Right renal pelvis (tissue), 4 donors: ENCODE measurements around the gene TCERG1L. TPM values are rescaled to one million over a fixed set of nuclear protein-coding genes. Genes with fewer than 3 reads are reported as not detected.
"Not testable (repeated sequence)": the region's sequence is repeated elsewhere in the genome, so short reads cannot be mapped to it uniquely, and the experiment has no call there.

Source experiments
- DNase-seq, 4 donors: peaks; one replicate each; pipeline ENCODE4 v3.0.0-alpha.2; 2013; ENCODE audit warnings: low read depth in 4 of 4, low spot score in 3 of 4, missing footprints in 1 of 4
- polyA plus RNA-seq, 4 donors: library from polyadenylated mRNA; unstranded; fragments of 120-200 nt; gene quantifications; one replicate each; pipeline ENCODE4 v1.2.1, GENCODE V29; 2013; ENCODE audit not compliant: insufficient read length in 4 of 4

The TCERG1L gene
- polyA plus RNA-seq, result 1 to 10 TPM; 1.4 to 2.1 (median 1.8) TPM

GRCh38 chr10:131311661-131312477 is at the start of gene TCERG1L:
TSS of gene TCERG1L (minus strand) at chr10:131311721. CDS start at chr10:131311635, 86 bp downstream.
- DNase-seq, result peak in 2 of 4 donors; percentile 13 to 18

- no peak for DNase-seq
Measured at GRCh38 chr10:131358741-131359442, 47.4 kb upstream of the TCERG1L start.

DNA sequence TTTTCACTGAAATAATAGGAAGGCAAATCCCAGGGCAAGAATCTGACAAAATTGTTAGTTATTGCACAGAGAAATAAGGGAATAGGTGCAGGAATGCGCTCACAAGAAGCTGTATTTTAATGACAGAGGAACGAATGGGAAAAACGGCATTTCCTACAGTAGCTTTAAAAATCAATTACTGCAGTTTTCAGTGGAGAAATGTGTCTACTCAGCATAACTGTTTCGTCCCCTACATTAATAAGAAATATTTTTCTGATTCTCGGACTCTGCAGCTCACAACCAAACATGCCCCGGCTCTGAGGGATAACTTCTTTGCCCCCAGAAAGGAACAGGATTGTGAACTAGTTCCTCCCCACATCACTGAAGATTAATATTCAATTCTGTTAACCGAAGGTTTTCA is 44.9 kb upstream of the TCERG1L start:
- no peak for DNase-seq

DNA sequence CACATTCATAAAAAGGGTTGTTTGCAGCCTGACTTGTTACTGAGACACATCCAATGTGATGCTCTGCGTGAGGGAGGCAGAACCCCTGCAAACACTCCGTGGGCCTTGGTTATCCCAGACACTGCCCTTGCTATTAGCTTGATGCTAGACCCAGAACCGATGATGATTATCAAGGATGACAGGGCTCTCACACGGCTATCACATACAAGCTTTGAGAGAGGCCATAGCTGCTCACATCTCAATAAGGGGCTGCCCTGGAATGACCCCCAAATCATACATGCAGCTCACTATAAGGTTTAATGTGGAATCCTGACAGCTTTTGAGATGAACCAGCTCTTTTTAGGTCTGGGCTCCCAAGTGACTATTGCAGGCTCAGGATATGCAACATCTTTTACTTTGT is 44.4 kb upstream of the TCERG1L start:
- no peak for DNase-seq

DNA sequence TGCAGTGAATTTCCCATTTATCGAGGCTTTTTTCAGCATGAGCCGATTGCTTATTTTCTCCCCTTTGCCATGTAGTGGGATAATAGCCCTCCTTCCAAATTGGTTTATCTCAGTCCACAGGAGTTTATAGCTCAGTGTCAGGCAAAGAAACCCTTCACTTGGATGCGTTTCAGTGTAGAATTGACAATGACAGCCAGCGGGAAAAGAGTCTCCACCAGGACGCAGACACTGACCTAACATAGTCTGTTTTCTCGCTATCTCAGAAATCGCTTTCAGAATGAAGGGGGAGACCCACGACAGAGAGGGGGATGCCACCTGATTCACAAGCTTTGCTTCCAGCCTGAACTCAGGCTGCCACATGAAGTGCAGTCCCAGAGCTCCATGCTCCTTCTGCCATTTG is 43.5 kb upstream of the TCERG1L start:
- DNase-seq, result no peak

DNA sequence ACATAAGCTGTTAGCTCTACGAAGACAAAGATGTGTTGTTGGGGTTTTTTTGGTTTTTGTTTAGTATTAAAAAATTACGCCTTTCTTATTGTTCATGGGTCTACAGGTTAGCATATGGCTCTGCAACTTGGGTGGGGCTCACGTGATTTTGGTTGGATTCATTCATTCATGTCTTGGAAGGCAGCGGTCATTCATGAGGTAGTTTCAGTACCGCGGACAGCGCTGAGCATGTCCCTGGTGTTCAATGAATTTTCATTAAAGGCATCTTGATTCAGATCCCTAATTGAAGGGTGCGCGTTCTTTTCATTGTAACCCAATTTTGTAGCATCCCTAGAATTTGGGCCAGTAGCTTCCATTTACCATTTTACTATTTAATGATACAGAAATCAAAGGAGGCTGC is 42.9 kb upstream of the TCERG1L start:
- DNase-seq, result peak; percentile 40 to 48 (median 43)

DNA sequence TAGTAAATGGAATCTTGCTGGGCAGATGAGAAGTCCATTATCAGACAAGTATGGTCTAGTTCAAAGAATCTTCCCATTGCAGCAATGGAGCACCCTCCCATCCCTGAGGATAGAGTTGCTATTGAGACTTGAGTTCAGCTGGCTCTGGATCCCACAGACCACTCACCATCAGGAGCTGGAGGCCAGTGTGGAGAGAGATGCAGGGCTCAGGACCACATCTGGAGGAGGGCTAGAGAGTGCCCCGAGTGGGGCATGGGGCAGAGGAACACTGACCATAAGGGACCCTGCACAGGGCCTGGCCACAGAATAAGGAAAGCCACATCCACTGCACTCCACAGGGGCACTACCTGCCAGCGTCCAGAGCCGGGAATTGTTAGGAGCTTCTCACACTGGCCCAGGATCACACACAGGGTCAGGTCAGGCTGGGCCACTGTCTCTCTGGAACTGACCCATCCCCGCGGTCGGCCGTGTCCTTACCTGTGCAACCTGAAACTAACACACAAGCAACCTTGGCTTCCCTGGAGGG is 41.3 kb upstream of the TCERG1L start:
- DNase-seq, result no peak

- no peak for DNase-seq
Measured at GRCh38 chr10:131350660-131351059, 39.1 kb upstream of the TCERG1L start.

GRCh38 chr10:131350245-131350644 is 38.7 kb upstream of the TCERG1L start:
- no peak for DNase-seq

DNA sequence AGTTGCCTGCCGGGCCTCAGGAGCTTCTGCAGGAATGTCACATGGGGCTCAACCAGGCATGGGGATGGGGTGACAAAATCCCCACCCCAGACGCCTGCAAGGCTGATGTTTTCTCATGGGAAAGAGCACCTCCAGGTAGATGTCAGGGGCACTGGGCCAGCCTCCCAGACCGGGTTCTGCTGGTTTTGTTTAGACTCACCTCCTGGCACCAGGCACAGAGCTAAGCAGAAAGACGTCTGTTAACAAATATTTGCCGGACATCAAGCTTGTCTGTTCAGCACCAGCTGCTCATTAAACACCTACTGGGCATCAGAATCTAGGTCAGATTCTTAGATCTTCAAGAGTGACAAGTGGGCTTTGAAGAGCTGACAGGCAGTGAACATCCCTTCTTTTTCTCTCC is 34.9 kb upstream of the TCERG1L start:
- DNase-seq, result no peak

DNA sequence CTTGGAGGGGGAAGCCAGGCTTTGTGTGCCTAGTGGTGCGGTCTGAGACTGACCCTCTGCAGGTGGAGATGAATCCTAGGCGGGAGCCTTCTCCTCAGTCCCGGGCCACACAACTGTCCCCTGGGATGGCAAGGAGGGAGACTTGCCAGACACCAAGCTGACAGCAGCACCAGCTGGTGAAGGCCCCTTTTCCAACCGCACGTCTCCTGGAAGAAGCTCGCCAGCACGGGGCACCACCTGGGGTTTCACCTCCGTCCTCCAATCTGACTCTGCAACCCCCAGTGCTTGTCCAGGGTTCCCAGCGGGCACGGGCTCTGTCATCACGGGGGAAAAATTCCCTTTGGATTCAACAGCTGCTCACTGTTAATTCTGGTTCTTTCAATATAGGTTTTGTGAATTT is 34.2 kb upstream of the TCERG1L start:
- no peak for DNase-seq

- no peak for DNase-seq
Measured at GRCh38 chr10:131344747-131345146, 33.2 kb upstream of the TCERG1L start.

DNA sequence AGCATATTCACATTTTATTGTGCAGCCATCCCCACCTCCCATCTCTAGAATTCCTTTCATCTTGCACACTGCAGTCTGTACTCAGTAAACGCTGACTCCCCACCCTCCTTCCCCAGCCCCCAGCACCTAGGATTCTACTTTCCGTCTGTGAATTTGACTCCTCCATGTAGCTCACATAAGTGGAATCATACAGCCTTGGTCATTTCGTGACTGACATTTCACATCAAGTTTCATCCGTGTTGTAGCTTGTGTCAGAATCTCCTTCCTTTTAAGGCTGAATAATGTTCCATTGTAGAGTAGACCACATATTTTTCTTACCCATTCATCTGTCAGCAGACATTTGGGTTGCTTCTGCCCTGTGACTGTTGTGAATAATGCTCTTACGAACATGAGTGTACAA is 26.2 kb upstream of the TCERG1L start:
- DNase-seq, result no peak

DNA sequence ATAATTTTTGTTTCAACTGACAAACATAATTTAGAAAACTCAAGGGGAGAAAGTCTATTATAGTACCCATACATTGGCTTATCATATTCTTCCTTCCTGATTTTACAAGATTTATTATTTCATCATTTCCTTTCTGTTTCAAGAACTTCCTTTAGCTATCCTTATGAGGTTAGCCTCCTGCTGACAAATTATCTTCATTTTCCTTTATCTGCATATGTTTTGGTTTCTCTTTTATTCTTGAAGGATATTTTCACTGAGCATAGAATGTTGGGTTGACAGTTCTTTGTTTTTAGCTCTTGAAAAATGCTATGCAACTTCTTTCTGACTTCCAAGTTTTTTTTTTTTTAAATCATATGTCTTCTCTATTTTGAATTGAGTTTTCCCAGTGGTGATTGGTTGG is 21.3 kb upstream of the TCERG1L start:
- DNase-seq, result no peak

DNA sequence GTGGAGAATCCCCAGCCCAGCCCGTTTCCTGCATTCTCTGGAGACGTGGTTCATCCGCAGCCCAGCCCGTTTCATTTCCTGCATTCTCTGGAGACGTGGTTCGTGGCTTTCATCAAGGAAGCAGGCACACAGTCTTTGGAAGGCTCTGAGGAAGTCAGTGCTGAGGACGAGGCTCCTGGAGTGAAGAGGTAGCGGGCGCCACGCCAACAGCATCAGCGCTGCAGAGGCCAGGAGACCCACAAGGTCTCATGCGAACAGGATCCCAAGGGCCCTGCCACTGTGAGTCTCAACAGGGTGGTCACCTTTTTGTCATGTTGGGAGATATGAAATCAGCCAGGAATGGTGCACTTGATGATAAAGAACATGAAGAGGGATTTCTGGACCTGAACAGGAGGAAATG is 12.4 kb upstream of the TCERG1L start:
- no peak for DNase-seq

GRCh38 chr10:131323025-131323424 is 11.5 kb upstream of the TCERG1L start:
- no peak for DNase-seq

DNA sequence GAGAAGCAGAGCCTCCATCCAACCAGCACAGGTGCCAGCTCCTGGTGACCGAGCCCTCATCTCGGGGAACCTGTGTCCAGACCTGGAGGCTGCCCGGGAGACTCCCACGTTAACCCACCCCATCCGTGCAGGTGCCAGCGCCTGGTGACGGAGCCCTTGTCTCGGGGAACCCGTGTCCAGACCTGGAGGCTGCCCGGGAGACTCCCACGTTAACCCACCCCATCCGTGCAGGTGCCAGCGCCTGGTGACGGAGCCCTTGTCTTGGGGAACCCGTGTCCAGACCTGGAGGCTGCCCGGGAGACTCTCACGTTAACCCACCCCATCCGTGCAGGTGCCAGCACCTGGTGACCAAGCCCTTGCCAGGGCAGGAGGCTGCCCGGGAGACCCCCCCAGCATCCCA is 11.1 kb upstream of the TCERG1L start:
- DNase-seq, result not testable (repeated sequence)

DNA sequence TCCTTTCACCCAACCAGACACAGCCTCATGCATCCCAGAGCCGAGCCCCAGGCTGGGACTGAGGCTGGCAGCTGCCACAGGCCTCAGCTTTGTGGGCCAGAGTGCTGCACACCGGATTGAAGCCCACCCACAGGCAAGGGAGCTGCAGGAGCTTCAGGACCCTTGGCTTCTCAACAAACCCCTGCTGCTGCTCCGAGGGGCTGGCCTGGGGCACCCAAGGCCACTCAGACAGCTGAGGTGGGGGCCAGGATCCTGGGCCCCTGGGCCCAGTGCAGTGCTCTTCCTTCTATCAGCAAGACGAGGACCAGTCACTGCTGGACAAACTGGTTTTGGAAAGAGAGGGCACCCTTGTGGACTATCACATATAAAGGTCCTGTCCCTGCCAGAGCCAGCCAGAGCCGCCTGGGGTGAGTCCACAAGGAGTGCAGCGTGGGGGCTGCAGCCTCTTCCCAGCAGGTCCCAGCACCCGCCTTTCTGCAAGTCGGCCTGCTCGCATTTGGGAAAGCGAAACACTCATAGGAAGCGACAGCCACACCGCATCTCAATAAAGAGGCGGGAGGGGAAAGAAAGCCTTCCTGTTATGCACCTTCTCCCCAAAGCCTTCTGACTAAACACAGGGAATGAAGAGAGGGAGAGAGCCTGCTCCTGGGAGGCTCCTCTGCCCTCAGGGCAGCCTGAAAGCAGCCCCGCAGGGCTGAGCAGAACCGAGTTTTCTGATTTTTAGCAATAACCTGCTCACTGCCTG is 9.5 kb upstream of the TCERG1L start:
- no peak for DNase-seq

DNA sequence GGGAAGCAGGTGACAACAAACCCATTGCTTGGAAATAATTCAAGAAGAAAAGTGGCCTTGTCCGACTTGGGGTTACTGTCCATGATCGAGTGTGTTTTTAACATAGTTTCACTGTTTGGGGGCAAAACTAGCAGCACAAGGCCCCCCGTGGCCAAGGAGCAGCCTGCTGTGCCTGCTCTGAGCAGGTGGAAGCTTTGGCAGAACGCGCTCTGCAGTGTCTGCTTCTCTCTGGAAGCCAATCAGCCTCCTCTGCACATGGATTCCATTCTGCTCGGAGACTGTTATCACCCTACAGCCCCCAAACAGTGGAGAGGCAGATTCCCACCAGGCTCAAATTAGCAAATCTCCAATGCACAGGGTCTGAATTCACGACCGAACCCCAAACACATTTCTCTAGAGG is 7.3 kb upstream of the TCERG1L start:
- DNase-seq, result no peak

DNA sequence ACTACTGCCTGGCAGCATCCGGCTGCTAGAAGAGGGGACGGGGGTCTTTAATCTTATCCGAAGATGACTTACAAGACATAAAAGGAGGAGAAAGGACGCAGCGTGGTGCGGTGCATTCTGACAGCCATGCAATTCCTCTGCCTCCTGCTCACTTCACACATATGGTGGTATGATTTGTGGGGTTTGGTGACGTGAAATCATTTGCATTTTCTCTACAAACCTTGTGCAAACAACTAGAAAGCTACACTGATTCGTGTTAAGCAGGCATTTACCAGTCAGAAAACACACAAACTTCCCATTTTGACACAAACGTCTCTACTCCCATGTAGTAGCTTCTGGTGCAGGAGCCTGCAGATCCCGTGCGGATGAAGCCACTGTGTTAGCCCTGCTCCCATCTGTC is 6.8 kb upstream of the TCERG1L start:
- DNase-seq, result no peak
